Uterus (tissue), 2 donors: ENCODE results near the gene SH3TC1.

Experiments used
- CTCF ChIP-seq, 4 experiments: fragments of 200-600 bp in 2 of 4; fragments of 450-650 bp in 2 of 4; sonication (generic) in 2 of 4; IDR thresholded peaks; one replicate each; pipeline ENCODE4 v1.5.1; 2016 to 2019; ENCODE audit warnings: antibody characterized with exemption in 4 of 4, mild to moderate bottlenecking in 2 of 4, moderate library complexity in 1 of 4
- POLR2A ChIP-seq, 2 donors: fragments of 450-650 bp; IDR thresholded peaks; one replicate each; pipeline ENCODE4 v1.6.1; 2016; ENCODE audit warnings: antibody characterized with exemption in 2 of 2, mild to moderate bottlenecking in 1 of 2, moderate library complexity in 1 of 2

DNA sequence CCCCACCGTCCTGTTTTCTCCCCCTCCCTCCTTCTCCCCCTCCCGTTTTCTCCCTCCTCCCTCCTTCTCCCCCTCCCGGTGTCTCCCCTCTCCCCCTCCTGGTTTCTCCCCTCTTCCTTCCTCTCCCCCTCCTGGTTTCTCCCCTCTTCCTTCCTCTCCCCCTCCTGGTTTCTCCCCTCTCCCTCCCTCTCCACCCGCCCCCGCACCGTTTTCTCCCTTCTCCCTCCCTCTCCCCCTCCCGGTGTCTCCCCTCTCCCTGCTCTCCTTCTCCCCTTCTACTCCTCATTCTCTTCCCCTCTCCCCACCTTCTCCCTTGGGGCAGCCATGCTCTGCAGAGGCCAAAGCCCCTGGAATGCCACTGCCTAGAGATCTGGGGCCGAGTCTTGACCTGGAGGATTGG, 12.2 kb downstream of the SH3TC1 start:
- TF ChIP-seq CTCF (IDR thresholded peaks at IDR 0.05): no peak
- TF ChIP-seq POLR2A (IDR thresholded peaks at IDR 0.05): no peak
